HG03025 (cell line): ENCODE measurements around the gene ANKFY1.

Experiments used
- ATAC-seq: cut with Tn5 transposase; IDR thresholded peaks from one replicate; pipeline ENCODE4 v1.9.1; 2021; ENCODE audit warnings: mild to moderate bottlenecking, moderate library complexity; ENCODE audit not compliant: unreplicated experiment, low FRiP score

The ANKFY1 gene

DNA sequence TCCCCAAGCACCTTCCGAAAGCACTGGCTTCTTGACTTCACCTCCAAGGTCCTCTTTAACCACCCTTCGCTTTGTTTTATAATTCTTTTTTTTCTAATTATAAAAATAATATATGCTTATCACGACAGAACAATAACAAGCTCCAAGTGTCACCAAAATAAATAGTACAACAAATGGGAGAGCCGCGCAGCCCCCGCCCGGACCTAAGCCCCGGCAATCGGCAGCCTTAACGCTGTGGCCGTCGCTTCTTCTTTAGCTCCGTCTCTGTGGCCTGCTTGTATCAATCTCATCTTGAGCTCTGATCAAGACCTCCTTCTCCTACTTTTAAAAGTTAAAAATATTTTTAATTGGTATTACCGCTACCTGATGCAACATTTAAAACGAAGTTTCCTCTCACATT lies 78.1 kb downstream of the ANKFY1 start:
- ATAC-seq, result no peak

DNA sequence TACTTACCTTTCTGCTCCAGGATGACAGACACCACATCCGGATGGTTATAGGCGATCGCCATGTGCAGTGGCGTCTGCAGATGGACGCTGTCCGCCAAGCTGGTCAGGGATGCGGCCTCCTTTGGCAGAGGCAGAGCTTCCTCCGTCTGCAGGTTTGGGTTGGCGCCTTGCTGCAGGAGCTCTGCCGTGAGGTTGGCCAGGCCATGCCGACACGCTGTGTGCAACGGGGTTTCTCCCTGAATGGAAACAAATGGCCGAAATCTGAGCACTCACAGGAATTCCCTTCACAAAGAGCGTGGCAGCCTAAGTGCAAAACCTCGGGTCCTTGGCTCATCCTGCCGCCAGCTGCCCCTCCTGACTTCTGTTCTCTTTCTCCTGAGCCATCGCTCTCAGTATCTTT lies 79.0 kb downstream of the ANKFY1 start:
- ATAC-seq, result no peak

DNA sequence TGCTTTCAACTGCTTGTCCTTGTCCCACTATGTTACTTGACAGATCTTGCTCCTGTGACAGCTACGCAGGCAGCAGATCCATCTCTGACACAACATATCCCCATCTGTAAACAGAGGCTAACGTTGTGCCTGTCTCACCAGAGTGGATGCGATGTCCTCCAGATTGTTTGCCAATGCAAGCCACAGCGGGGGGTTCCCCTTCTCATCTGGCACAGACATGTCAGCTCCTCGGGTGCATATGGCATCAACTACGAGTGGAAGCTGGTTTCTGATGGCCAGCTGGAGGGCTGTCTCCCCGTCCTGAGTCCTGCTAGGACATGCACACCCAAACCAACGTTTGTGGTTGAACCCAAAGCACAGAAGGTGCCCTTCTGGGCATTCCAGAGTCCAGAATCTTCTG lies 81.7 kb downstream of the ANKFY1 start:
- ATAC-seq, result no peak

- ATAC-seq, result no peak
Observed at GRCh38 chr17:4180791-4181190, 83.0 kb downstream of the ANKFY1 start.

- ATAC-seq, result no peak
Observed at GRCh38 chr17:4179071-4179470, 84.7 kb downstream of the ANKFY1 start.

GRCh38 chr17:4178651-4179050 lies 85.1 kb downstream of the ANKFY1 start:
- no peak for ATAC-seq

DNA sequence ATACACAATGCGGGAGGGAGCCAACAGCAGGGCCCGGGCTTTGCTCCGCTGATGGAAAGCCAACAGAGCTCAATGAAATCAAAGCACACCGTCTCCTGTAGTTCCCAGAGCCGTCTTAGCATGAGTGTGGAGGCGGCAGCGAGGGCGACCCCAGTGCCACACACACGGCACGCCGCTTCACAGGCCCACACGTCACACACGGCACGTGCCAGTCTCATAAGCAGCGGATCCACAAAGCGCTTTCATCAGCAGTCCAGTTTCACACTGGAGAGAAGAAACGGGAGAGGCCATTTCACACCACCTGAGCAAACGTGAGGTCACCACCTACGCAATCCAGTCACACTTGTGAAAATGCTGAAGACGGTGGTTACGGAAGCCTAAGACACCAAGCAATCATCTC lies 86.0 kb downstream of the ANKFY1 start:
- ATAC-seq, result no peak

GRCh38 chr17:4176808-4177472 lies 86.8 kb downstream of the ANKFY1 start:
- no peak for ATAC-seq

DNA sequence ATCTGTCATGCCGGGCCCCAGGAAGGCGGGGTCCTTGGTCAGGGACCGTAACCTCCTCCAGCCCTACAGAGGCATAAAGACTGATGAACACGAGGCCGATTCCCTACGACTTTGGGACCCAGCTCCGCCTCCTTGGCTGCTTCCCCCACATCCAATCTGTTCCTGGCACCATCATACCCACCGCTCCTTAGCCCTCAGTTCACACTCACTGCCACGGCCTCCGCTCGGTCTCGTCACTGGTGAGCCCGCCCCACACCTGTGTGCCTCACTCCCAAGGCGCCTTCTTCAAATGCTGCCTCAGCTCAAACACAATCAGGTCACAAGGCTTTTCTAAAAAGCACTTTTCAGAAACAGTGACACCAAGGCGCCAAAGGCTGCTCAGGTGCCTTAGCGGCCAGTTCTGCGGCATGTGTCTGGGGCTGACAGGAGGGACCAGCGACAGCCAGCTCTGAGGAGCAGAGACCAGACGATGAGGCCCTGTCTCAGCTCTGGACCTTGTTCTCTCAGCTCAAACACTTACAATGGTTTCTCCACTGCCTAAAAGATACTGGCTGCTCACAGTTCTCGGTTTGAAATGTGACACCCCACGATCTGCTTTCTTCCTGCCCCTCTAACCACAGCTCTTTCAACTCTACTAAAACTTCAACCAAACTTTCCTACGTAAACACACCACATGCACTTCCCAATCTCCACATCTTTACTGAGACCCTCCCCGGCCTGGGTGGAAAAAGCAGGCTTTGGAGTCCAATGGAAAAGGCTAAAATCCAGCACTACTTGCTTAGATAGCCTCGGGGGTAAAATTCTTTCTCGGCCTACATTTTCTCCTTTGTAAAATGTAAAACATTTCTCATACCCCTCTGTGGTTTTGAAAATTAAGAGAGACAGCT lies 87.6 kb downstream of the ANKFY1 start:
- no peak for ATAC-seq

DNA sequence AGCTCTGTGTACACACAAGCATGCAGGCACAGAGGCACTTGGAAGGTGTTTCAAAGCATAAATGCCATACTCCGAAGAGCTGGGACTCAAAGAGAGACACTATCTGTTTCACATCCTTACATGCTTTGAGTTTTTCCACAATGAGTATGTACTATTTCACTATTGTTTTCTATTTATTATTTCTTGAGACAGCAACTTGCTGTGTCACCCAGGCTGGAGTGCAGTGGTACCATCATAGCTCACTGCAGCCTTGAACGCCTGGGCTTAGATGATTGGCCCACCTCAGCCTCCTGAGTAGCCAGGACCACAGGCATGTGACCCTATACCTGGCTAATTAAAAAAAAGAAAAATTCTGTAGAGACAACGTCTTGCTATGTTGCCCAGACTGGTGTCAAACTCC lies 89.2 kb downstream of the ANKFY1 start:
- ATAC-seq, result no peak

DNA sequence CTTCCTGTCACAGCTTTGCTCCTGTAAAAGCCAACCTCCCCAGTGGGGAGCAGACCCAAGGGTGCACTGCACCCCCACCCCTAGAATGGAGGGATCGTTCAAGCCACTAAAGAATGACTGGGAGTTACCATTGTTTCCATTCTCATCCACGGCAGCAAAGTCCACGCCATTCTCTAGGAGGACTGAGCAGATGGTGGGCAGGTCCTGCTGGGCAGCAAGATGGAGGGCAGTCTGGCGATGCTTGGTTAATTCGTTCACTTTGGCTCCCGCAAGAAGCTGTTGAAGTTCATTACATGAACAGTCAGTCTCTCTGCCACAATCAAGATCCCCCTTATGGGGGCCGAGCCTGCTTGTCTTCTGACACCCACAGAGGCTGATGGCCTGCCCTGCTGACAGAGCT lies 90.0 kb downstream of the ANKFY1 start:
- ATAC-seq, result no peak

GRCh38 chr17:4172356-4172755 lies 91.4 kb downstream of the ANKFY1 start:
- ATAC-seq, result no peak

GRCh38 chr17:4170639-4171280 lies 93.0 kb downstream of the ANKFY1 start:
- ATAC-seq, result no peak

GRCh38 chr17:4167786-4168185 lies 96.0 kb downstream of the ANKFY1 start:
- ATAC-seq, result no peak

- ATAC-seq, result no peak
Observed at GRCh38 chr17:4166419-4166818, 97.4 kb downstream of the ANKFY1 start.

- no peak for ATAC-seq
Observed at GRCh38 chr17:4165301-4166010, 98.3 kb downstream of the ANKFY1 start.

- ATAC-seq, result no peak
Observed at GRCh38 chr17:4163951-4164350, 99.8 kb downstream of the ANKFY1 start.

GRCh38 chr17:4162775-4163466 lies 100.9 kb downstream of the ANKFY1 start:
- ATAC-seq, result no peak

- ATAC-seq, result no peak
Observed at GRCh38 chr17:4162321-4162720, 101.5 kb downstream of the ANKFY1 start.

GRCh38 chr17:4161967-4162305 lies 101.8 kb downstream of the ANKFY1 start:
- ATAC-seq, result no peak
